Astrocyte (in vitro differentiated cells and primary cell): Measurements from ENCODE around the gene VPS26C. TPM values are rescaled to one million over a fixed set of nuclear protein-coding genes. Genes with fewer than 3 reads are reported as not detected.
"Not testable (repeated sequence)": the region's sequence is repeated elsewhere in the genome, so short reads cannot be mapped to it uniquely, and the experiment has no call there.

Experiments
- DNase-seq: peaks from one replicate; pipeline ENCODE4 v3.0.0-alpha.2; 2010; ENCODE audit warnings: low read depth
- FAIRE-seq: peaks from 2 replicates; lab custom pipeline; 2011; peaks lifted over from hg19 to GRCh38; lab: Jason Lieb, UNC
- H2AFZ ChIP-seq: 2 replicates; pipeline ENCODE4 v1.6.0; 2012; ENCODE audit warnings: low read depth, low read length, inconsistent platforms
- H3K27ac ChIP-seq: 2 replicates; pipeline ENCODE4 v1.5.1; 2011; ENCODE audit warnings: low read depth, low read length, inconsistent platforms
- H3K27me3 ChIP-seq: 2 replicates; pipeline ENCODE4 v1.6.0; 2011; ENCODE audit warnings: low read length, inconsistent platforms; ENCODE audit not compliant: insufficient read depth
- H3K36me3 ChIP-seq: 2 replicates; pipeline ENCODE4 v1.5.1; 2011; ENCODE audit warnings: low read length, inconsistent platforms; ENCODE audit not compliant: insufficient read depth
- H3K4me1 ChIP-seq: 2 replicates; pipeline ENCODE4 v1.5.1; 2011; ENCODE audit warnings: low read length, inconsistent platforms; ENCODE audit not compliant: insufficient read depth
- H3K4me2 ChIP-seq: 2 replicates; pipeline ENCODE4 v1.6.0; 2012; ENCODE audit warnings: low read length, inconsistent platforms
- H3K4me3 ChIP-seq: 2 replicates; pipeline ENCODE4 v1.5.1; 2011; ENCODE audit warnings: low read depth, mild to moderate bottlenecking, low read length, inconsistent platforms; ENCODE audit not compliant: insufficient read depth
- H3K79me2 ChIP-seq: 2 replicates; pipeline ENCODE4 v1.6.0; 2012; ENCODE audit warnings: mild to moderate bottlenecking, low read length, inconsistent platforms; ENCODE audit not compliant: insufficient read depth
- H3K9ac ChIP-seq: 2 replicates; pipeline ENCODE4 v1.6.0; 2012; ENCODE audit warnings: mild to moderate bottlenecking, low read length, inconsistent platforms
- H3K9me3 ChIP-seq: 2 replicates; pipeline ENCODE4 v1.5.1; 2012; ENCODE audit warnings: low read depth, mild to moderate bottlenecking, low read length, inconsistent platforms; ENCODE audit not compliant: insufficient read depth
- H4K20me1 ChIP-seq: 2 replicates; pipeline ENCODE4 v1.6.0; 2012; ENCODE audit warnings: low read length, inconsistent platforms; ENCODE audit not compliant: insufficient read depth
- H3K27ac Mint-ChIP-seq: one replicate; pipeline ENCODE4 v1.8.0; 2021; ENCODE audit warnings: mild to moderate bottlenecking, mixed read lengths; ENCODE audit not compliant: unreplicated experiment
- H3K27me3 Mint-ChIP-seq: one replicate; pipeline ENCODE4 v1.8.0; 2021; ENCODE audit warnings: low read depth, mixed read lengths; ENCODE audit not compliant: unreplicated experiment
- H3K36me3 Mint-ChIP-seq: one replicate; pipeline ENCODE4 v1.8.0; 2021; ENCODE audit warnings: low read depth, mixed read lengths; ENCODE audit not compliant: unreplicated experiment
- H3K4me1 Mint-ChIP-seq: one replicate; pipeline ENCODE4 v1.8.0; 2021; ENCODE audit warnings: low read depth, mixed read lengths; ENCODE audit not compliant: unreplicated experiment
- H3K4me3 Mint-ChIP-seq: one replicate; pipeline ENCODE4 v1.8.0; 2021; ENCODE audit warnings: mild to moderate bottlenecking, moderate library complexity, mixed read lengths; ENCODE audit not compliant: unreplicated experiment
- H3K9me3 Mint-ChIP-seq: one replicate; pipeline ENCODE4 v1.8.0; 2021; ENCODE audit warnings: mild to moderate bottlenecking, mixed read lengths; ENCODE audit not compliant: unreplicated experiment
- CTCF ChIP-seq: IDR thresholded peaks from 2 replicates; pipeline ENCODE4 v1.5.1; 2011; ENCODE audit warnings: low read depth, mild to moderate bottlenecking, inconsistent platforms, low read length, moderate library complexity; ENCODE audit not compliant: insufficient read depth
- EZH2 ChIP-seq: IDR thresholded peaks from 2 replicates; pipeline ENCODE4 v1.6.1; 2012; ENCODE audit warnings: mild to moderate bottlenecking, low read length, inconsistent platforms; ENCODE audit not compliant: insufficient read depth
- total RNA-seq: library from RNA; stranded (reverse); gene quantifications from 2 replicates; pipeline ENCODE4 v1.2.1, GENCODE V29; 2021

The VPS26C gene
- total RNA-seq, 1 donor from 2014 or later: 52.9 TPM

DNA sequence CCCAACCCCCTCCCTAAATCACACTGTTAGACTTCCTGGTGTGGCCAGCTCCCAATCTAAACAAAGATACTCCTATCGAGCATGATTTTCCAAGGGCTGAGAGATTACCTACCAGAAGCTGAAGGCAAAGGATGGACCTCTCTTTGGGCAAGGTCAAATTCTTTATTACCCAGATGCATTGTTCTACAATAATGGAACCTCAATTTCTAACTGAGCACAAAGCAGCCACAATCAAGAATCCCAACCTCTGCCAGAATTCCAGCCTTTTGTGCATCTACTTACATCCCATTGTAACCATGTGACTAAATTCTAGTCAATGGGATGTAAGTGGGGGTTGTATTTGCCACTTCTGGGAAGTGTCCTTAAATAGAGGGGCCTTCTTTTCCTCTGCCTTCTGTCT is 24.9 kb upstream of the VPS26C start:
- no peaks in the 10 kb centered on the region for H3K9me3 Mint-ChIP-seq
- H2AFZ ChIP-seq: no peak overlapping the region
- no peaks in the 10 kb centered on the region for H3K79me2 ChIP-seq
- no peaks in the 10 kb centered on the region for H3K4me1 ChIP-seq
- no peaks in the 10 kb centered on the region for H3K27me3 ChIP-seq
- no peaks in the 10 kb centered on the region for H3K36me3 ChIP-seq
- no peak overlapping the region for H3K27ac Mint-ChIP-seq
- no peaks in the 10 kb centered on the region for H4K20me1 ChIP-seq
- FAIRE-seq: no peak
- H3K4me2 ChIP-seq: no peak overlapping the region
- H3K36me3 Mint-ChIP-seq: no peaks in the 10 kb centered on the region
- no peak for DNase-seq
- no peak for TF ChIP-seq CTCF
- no peak overlapping the region for H3K4me3 ChIP-seq
- H3K4me1 Mint-ChIP-seq: peaks cover 6% of the 10 kb centered on the region
- H3K9ac ChIP-seq: no peak overlapping the region
- no peak overlapping the region for H3K27ac ChIP-seq
- H3K9me3 ChIP-seq: no peaks in the 10 kb centered on the region
- peaks cover 8% of the 10 kb centered on the region for H3K27me3 Mint-ChIP-seq
- no peak overlapping the region for H3K4me3 Mint-ChIP-seq

DNA sequence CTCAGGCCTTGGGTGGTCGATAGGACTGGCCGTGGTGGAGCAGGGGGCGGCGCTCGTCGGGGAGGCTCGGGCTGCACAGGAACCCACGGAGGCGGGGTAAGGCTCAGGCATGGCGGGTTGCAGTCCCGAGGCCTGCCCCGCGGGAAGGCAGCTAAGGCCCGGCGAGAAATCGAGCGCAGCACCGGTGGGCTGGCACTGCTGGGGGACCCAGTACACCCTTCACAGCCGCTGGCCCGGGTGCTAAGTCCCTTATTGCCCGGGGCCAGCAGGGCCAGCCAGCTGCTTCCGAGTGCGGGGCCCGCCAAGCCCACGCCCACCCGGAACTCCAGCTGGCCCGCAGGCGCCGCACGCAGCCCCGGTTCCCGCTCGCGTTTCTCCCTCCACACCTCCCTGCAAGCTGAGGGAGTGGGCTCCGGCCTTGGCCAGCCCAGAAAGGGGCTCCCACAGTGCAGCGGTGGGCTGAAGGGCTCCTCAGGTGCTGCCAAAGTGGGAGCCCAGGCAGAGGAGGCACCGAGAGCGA is 16.1 kb upstream of the VPS26C start:
- H3K4me1 ChIP-seq, H3K9me3 Mint-ChIP-seq, H3K36me3 Mint-ChIP-seq, H3K27ac ChIP-seq, H3K4me1 Mint-ChIP-seq, H3K27me3 ChIP-seq, H4K20me1 ChIP-seq, H3K79me2 ChIP-seq, H3K9ac ChIP-seq, H3K4me3 Mint-ChIP-seq, H3K27me3 Mint-ChIP-seq, H3K4me2 ChIP-seq, H3K27ac Mint-ChIP-seq, H3K36me3 ChIP-seq, FAIRE-seq, DNase-seq, H3K4me3 ChIP-seq, H3K9me3 ChIP-seq, H2AFZ ChIP-seq: not testable (repeated sequence)

DNA sequence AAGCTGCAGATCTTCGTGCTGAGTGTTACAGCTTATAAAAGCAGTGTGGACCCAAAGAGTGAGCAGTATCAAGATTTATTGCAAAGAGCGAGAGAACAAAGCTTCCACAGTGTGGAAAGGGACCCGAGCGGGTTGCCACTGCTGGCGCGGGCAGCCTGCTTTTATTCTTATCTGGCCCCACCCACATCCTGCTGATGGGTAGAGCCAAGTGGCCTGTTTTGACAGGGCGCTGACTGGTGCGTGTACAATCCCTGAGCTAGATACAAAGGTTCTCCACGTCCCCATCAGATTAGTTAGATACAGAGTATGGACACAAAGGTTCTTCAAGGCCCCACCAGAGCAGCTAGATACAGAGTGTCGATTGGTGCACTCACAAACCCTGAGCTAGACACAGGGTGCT is 15.5 kb upstream of the VPS26C start:
- not testable (repeated sequence) for H2AFZ ChIP-seq, H3K4me1 Mint-ChIP-seq, H3K4me1 ChIP-seq, H3K9me3 Mint-ChIP-seq, DNase-seq, H3K4me2 ChIP-seq, H3K27ac ChIP-seq, H3K27me3 ChIP-seq, H3K4me3 ChIP-seq, H3K9ac ChIP-seq, H3K36me3 Mint-ChIP-seq, H3K9me3 ChIP-seq, H3K36me3 ChIP-seq, H4K20me1 ChIP-seq, FAIRE-seq, H3K27me3 Mint-ChIP-seq, H3K27ac Mint-ChIP-seq, H3K79me2 ChIP-seq, H3K4me3 Mint-ChIP-seq

- Mint-ChIP-seq H3K9me3 (peaks cover 4% of the 10 kb centered on the region), H3K27ac (no peak overlapping the region), H3K4me1 (no peaks in the 10 kb centered on the region), H3K27me3 (peaks cover 5% of the 10 kb centered on the region), H3K4me3 (no peak overlapping the region), H3K36me3 (no peaks in the 10 kb centered on the region)
- TF ChIP-seq CTCF: no peak
- no peak for TF ChIP-seq EZH2
- FAIRE-seq: no peak
- no peak overlapping the region for H3K27ac ChIP-seq
- no peaks in the 10 kb centered on the region for H4K20me1 ChIP-seq
- no peak overlapping the region for H3K4me2 ChIP-seq
- no peaks in the 10 kb centered on the region for H3K4me1 ChIP-seq
- H3K36me3 ChIP-seq: no peaks in the 10 kb centered on the region
- DNase-seq: no peak
- no peak overlapping the region for H3K4me3 ChIP-seq
- no peaks in the 10 kb centered on the region for H3K27me3 ChIP-seq
- no peak overlapping the region for H2AFZ ChIP-seq
- no peaks in the 10 kb centered on the region for H3K79me2 ChIP-seq
- H3K9ac ChIP-seq: no peak overlapping the region
- H3K9me3 ChIP-seq: no peaks in the 10 kb centered on the region
Observed at GRCh38 chr21:37281993-37282392, 14.9 kb upstream of the VPS26C start.
